Stimulated activated naive CD8-positive, alpha-beta T cell treated with anti-CD3 and anti-CD28 coated beads, Interleukin-15, Interleukin-2, amounts not matched to agents 100 U/mL and 50 U/mL, for 24 hours (primary cell): ENCODE results near the gene CERS6.
"Not testable (repeated sequence)": the region's sequence is repeated elsewhere in the genome, so short reads cannot be mapped to it uniquely, and the experiment has no call there.

Experiments used
- ATAC-seq: fragments of 150-1000 bp; cut with Tn5 transposase; one replicate; pipeline ENCODE4 v1.10.0; 2021
- DNase-seq: peaks from one replicate; pipeline ENCODE4 v3.0.0; 2021

CERS6 gene

GRCh38 chr2:168734199-168734760 lies 278.2 kb downstream of the CERS6 start:
- DNase-seq (no peak), ATAC-seq (no peak)

DNA sequence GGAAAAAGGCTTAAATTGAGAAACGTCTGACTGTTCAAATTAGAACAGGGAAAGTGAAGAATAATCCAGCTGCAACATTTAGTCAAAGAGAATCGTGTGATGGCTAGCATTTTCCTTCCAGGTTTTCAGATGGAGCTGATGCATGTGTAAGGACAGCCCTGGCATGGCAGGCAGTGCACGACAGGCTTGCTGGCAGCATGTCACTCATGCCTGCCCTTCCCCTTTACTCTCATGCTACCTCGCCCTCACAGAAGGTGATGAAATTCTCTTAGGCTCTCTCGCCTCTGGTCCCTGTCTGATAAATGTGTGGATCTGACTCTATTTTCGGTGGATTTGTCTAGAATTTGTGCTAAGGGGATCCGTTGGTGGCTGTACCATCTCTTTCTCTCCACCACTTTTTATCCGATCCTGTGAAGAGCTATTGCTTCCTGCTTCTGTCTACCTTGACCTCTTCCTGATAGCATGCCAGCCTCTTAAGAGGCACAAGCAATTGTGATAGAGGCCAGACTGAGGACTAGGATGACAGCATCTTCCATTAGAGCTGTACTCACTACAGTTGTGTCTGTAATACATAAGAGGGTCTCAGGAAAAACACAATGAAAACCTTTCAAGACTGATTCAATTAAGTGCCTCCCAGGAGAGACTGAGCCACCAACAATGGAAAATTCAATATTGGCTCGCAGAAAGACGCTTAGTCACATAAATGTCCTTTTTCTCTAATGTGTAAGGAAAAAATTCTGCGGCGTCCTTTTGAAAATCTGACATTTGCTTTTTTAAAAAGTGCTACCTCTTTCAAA lies 280.8 kb downstream of the CERS6 start:
- no peak for DNase-seq
- ATAC-seq: no peak

DNA sequence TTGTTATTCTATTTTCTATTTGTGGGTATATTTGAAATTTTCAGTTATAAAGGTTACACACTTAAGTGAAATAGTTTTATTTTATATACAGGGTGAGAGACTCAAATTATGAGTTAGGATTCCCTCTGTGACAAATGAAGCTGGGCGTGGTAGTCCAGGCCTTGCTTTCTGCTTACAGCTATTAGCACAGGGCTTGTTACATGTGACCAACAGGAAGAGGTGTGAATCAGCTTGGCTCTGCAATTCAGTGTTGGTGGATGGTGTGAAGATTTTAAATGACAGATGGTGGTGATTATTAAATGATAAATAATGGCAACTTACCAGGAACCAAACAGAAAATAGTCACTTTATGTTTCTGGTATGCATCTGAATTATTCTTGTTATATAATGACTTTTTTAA lies 282.0 kb downstream of the CERS6 start:
- ATAC-seq: no peak
- DNase-seq: no peak

DNA sequence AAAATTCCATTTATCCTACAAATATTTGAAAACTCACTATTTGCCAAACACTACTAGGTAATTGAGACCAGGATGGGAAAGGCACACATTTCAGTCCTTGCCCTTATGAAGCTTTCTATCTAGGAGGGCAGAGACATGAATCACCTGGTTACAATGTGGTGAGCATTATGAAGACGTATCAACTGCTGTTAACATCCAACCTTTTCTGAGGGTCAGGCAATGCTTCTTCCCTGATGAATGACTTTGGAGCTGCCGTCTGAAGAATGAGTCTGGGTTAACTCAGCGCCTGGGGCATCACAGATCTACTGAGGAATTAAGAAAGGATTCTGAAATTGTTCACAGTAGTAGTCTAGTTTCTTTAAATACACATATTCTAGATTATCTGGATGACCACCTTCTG lies 284.3 kb downstream of the CERS6 start:
- no peak for ATAC-seq
- no peak for DNase-seq

GRCh38 chr2:168740788-168741187 lies 284.7 kb downstream of the CERS6 start:
- ATAC-seq (no peak), DNase-seq (no peak)

GRCh38 chr2:168742258-168742932 lies 286.3 kb downstream of the CERS6 start:
- ATAC-seq (no peak), DNase-seq (no peak)

GRCh38 chr2:168744844-168745243 lies 288.8 kb downstream of the CERS6 start:
- ATAC-seq: no peak
- no peak for DNase-seq

GRCh38 chr2:168748461-168748860 lies 292.4 kb downstream of the CERS6 start:
- ATAC-seq: no peak
- DNase-seq: no peak

- ATAC-seq (no peak), DNase-seq (no peak)
These were observed 293.2 kb downstream of the CERS6 start for GRCh38 chr2:168749297-168749696.

DNA sequence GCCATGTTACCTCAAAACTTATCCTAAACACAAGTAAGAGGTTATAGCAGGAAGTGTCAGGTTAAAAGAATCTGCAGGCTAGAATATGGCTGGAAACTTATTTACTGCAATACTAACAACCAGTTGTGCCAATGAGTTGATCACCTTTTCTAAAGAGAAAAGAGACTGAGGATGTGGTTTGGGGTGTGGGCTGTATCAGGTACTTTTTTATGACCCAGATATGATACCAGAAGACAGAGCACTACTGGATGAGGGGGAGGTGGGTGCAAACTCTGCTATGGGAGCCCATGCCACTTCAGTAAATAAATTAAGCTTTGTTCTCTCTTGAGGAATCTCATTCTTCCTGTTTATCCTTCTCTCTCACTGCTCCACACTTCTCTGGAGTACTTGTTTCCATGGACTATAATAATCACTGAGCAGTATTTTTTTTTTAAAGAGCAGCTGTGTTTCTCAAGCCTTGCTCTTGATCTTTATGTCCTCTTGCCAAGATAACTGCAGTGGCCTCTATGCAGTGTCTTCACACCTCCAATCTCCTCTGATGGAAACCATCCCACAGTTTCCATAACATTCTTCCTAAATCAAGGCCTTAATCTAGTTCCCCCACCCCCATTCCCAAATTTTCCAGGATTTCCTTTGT lies 295.1 kb downstream of the CERS6 start:
- peak; percentile 89 for ATAC-seq
- DNase-seq: no peak

DNA sequence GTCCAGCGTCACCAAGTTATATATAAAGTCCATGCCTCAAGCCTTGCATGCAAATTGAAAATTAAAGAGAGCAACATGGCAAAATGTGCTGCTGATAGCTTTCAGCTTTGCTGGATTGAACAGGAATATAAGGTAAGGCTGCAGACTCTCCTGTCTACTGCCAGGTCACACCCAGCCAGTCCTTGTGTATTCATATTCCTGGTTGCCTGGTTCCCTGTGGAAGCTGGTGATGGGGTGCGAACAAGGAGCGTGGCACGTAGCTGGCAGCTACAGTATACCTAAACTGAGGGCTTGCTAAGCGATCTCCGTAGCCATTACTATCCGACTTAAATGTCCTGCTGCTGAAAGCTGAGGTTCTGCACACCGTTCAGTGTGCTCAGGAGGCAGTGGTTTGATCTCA lies 296.3 kb downstream of the CERS6 start:
- DNase-seq (no peak), ATAC-seq (no peak)

DNA sequence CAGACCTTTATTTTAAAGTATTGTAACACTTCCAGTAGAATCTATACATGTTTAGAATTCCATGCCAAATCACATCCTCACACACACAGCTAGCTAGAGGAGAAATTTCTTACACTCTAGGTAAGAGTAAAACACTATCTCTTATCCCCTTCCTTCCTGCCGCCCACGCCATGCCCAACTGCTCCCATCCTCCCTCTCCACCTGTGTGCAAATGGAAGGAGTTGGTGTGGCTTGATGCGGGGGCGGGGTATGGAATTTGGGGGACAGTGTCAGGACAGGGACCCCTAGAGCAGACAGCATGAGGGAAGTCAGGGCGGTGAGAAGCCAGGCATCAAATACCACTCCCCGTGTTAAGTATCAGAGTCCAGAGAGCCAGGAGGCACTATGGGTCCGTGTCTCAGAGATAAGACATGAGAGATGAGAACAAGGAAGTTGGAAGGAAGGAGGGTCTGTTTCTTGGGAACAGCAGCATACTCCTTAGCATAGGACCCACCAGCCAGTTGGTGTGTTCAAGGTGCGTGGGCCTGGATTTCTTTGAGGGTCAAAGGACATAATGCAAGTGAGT lies 297.8 kb downstream of the CERS6 start:
- no peak for DNase-seq

DNA sequence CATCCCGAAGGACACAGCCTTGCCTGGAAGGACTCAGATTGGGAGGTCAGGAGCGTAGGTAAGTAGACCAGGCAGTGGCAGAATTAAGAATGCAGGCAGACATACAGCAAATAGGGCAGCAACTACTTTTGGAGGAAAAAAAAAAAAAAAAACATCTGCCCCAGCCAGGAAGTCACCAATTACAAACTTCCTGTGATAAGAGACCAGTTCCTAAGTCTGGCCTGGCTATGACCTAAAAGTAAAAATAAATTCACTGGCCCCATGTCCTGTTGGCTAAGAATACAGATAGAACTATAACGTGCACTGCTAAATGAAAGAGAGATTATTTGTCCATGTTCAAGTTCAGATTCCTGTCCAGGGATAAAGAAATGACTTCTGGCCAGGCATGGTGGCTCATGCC lies 301.2 kb downstream of the CERS6 start:
- ATAC-seq (no peak), DNase-seq (no peak)

More for the DNA sequence above, 297.8 kb downstream of the CERS6 start:
- no peak for ATAC-seq

GRCh38 chr2:168758970-168759820 lies 303.1 kb downstream of the CERS6 start:
- ATAC-seq (peak; percentile 68), DNase-seq (no peak)

DNA sequence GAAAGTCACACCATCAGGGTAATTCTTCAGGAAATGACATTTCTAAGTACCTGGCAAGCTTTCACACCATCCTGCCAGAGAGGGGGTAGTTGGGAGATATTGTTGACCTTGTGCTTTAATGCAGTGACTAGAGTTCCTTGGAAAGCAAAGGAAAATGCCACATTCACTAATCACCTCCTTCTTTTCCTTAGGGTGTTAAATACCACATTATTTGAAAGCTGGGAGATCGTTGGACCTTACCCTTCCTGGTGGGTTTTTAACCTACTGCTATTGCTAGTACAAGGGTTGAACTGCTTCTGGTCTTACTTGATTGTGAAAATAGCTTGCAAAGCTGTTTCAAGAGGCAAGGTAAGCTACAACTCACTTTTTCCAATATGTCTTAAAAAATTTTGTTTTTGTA lies 309.3 kb downstream of the CERS6 start:
- DNase-seq: no peak
- no peak for ATAC-seq

DNA sequence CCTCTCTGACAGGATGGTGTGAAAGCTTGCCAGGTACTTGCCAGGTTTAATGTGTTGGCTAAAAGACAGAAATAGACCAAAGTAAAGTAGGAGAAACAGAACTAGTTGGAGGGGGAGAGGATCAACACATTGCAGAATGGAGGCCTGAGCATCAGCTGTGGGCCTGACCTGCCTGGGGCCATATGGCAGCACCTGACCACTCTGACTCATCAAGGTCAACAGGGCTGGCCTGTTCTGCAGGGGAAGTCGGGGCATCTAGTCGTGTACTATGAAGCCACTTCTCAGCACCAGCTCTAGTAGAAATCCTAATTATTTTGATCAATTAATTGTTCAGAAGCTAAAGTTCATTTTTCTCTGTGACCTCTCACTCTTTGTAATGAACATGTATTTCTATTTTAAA lies 310.5 kb downstream of the CERS6 start:
- DNase-seq (no peak), ATAC-seq (no peak)

- DNase-seq (no peak), ATAC-seq (no peak)
These were observed 311.2 kb downstream of the CERS6 start for GRCh38 chr2:168767258-168767657.

DNA sequence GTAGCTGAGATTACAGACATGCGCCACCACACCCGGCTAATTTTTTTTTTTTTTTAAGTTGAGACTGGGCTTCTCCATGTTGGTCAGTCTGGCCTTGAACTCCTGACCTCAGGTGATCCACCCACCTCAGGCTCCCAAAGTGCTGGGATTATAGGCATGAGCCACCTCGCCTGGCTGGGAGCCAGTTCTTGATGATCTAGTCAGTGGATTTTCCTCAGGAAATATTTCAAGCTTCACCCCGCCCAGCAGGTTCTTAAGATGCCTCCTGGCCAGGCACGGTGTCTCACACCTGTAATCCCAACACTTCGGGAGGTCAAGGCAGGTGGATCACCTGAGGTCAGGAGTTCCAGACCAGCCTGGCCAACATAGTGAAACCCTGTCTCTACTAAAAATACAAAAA lies 312.3 kb downstream of the CERS6 start:
- ATAC-seq, DNase-seq: not testable (repeated sequence)

DNA sequence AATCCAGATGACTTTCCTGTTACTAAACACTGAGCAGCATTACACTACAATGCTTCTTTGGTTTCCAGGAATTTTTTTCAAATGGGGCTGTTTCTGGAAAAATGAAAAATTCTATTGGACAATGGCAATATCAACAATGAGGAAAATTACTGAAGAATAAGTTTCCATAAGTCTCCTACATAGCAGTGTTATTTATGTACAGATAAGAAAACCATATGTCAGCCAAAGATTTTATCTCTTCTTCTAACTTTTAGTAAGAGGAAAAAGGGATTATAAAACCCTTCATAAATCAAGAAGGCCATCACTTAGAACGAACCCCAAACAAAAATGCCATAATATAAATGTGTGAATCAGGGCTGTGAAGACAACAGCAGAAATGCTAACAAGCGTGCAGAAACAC lies 314.7 kb downstream of the CERS6 start:
- no peak for ATAC-seq
- no peak for DNase-seq

GRCh38 chr2:168772704-168773103 lies 316.6 kb downstream of the CERS6 start:
- DNase-seq (no peak), ATAC-seq (no peak)

- DNase-seq: no peak
- ATAC-seq: no peak
These were observed 317.1 kb downstream of the CERS6 start for GRCh38 chr2:168773128-168773527.
